C4-2B (cell line): ENCODE data around the gene DNAJC22.

ENCODE experiments used
- ZFX ChIP-seq: fragments of 450-650 bp; IDR thresholded peaks from 2 replicates; pipeline ENCODE4 v1.6.1; 2017
- TF ChIP-seq, protein P1 (sequence below): fragments of 450-650 bp; conservative IDR thresholded peaks from 2 replicates; pipeline ENCODE4 v1.5.1; 2017; ENCODE audit warnings: mild to moderate bottlenecking

DNA sequence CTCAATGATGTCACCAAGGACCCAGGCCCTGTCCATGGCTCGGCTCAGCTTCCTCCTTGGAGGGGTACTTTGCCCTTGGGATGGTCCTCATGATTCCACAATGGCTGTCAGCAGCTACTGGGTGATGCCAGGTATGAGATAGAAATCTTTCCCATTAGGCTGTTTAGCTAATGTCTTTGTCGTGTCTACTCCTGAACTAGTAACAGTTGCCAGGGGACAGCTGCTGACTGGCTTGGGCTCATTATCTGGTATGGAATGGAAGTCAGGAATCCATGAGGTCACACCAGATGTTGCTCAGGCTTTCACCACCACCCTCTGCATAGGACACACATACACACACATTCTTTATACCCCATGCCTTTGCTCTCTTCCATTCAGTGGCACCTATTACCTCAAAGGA is 42.5 kb upstream of the DNAJC22 start:
- TF ChIP-seq, protein P1, sequence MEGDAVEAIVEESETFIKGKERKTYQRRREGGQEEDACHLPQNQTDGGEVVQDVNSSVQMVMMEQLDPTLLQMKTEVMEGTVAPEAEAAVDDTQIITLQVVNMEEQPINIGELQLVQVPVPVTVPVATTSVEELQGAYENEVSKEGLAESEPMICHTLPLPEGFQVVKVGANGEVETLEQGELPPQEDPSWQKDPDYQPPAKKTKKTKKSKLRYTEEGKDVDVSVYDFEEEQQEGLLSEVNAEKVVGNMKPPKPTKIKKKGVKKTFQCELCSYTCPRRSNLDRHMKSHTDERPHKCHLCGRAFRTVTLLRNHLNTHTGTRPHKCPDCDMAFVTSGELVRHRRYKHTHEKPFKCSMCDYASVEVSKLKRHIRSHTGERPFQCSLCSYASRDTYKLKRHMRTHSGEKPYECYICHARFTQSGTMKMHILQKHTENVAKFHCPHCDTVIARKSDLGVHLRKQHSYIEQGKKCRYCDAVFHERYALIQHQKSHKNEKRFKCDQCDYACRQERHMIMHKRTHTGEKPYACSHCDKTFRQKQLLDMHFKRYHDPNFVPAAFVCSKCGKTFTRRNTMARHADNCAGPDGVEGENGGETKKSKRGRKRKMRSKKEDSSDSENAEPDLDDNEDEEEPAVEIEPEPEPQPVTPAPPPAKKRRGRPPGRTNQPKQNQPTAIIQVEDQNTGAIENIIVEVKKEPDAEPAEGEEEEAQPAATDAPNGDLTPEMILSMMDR, result no peak
- no peak for TF ChIP-seq ZFX
